Hematopoietic multipotent progenitor cell treated with erythropoietin and hydrocortisone succinate and interleukin-3 and kit ligand, for 6 days (in vitro differentiated cells): ENCODE measurements around the gene TMEM132D.

Experiments used
- DNase-seq: peaks from one replicate; pipeline ENCODE4 v3.0.0-alpha.2; 2015

TMEM132D gene

DNA sequence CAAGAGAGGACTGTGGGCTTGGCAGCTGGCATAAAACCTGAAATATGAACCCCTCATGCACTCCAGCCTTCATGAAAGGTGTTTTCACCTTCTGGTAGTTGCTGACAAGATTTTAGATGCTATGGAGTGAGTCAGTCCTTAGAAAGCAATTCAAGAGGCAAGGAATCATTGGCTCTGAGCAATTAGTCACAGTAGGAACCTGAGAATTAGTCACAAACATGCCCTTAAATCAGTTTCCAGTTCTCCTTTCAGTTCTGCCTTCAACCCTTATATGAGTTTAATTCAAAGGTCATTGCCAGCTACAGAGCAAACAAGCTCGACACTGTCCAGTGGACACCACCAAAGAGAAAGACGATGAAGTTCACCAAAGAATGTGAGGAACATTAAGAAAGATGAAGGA lies 578.3 kb downstream of the TMEM132D start:
- DNase-seq, result no peak

GRCh38 chr12:129312048-129312447 lies 591.8 kb downstream of the TMEM132D start:
- DNase-seq, result no peak

GRCh38 chr12:129310346-129310745 lies 593.5 kb downstream of the TMEM132D start:
- no peak for DNase-seq

DNA sequence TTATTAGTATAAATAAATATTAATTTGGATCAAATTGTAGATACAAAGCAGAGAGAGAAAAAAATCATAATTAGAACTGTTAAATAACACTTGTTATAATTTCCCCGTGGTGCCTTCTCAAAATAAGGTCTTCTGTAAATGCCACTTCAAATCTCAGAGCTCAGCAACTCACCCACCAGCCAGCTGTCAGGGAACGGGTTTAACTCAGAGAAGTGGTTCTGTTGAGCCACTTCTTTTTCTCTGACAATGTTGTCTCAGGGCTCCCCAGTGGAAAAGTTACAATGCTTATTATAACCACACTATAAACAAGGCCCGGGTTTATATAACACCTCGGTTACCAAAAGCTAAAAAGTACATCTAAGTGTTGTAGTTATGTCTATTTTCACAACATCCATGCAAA lies 598.0 kb downstream of the TMEM132D start:
- no peak for DNase-seq

DNA sequence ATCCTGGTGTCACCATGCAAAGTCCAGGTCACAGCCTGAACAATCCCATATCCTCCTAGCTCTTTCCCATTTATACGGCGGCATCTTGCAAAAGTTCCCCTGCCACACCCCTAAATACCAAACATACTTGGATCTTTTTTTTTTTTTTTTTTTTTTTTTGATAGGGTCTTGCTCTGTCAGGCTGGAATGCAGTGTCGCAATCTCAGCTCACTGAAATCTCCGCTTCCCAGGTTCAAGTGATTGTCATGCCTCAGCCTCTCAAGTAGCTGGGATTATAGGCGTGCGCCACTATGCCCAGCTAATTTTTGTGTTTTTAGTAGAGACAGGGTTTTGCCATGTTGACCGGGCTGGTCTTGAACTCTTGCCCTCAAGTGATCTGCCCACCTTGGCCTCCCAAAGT lies 599.3 kb downstream of the TMEM132D start:
- DNase-seq, result no peak

DNA sequence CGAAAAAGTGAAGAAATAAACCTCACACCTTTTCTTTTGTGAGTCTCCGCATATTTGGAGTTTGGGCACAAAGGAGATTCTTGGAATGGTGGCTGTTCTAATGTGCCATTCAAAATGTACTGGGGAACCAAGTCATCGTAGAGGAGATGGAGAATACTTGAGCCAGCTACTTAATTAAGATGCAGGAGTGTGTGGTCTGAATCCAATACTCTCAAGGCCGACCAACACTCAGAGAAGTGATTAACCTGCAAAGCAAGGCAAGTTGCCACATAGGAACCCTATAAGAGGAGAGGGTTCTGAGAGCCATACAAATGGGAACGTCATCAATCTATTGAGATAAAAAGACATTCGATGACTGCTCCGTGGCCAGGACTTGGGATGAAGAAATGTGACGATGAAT lies 603.8 kb downstream of the TMEM132D start:
- no peak for DNase-seq

- no peak for DNase-seq
Observed at GRCh38 chr12:129298921-129299320, 604.9 kb downstream of the TMEM132D start.

DNA sequence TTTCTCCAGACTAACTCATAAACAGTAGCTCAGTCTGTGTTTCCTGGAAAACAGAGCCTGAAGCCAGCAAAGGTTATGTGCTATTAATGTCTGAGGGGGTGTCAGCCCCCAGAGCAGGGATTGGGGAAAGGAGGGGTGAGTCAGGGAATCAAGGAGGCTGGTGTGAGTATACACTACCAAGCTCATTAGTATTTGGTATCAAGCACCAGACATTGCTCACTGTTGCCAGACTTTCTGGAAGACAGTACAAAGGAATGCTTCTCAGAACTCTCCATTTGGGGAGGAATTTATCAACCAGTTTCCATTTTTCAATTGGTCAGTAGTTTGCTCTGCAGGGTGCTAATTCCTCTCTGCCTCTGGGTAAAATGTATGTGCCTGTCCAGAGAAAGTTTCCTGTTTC lies 607.2 kb downstream of the TMEM132D start:
- DNase-seq, result no peak

DNA sequence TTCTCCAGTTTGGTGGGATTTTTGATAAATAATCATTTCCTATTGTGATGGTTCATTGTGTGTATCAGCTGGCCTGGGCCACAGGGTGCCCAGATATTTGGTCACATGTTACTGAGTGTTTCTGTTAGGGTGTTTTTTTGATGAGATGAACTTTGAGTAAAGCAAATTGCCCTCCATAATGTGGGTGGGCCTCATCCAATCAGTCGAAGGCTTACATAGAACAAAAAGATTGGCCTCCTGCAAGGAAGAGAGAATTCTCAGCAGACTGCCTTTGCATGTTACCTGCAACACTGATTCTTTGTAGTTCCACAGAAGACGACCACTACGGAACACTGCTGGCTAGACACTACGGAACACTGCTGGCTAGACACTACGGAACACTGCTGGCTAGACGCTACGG lies 609.0 kb downstream of the TMEM132D start:
- DNase-seq, result no peak

GRCh38 chr12:129279771-129280170 lies 624.1 kb downstream of the TMEM132D start:
- no peak for DNase-seq

DNA sequence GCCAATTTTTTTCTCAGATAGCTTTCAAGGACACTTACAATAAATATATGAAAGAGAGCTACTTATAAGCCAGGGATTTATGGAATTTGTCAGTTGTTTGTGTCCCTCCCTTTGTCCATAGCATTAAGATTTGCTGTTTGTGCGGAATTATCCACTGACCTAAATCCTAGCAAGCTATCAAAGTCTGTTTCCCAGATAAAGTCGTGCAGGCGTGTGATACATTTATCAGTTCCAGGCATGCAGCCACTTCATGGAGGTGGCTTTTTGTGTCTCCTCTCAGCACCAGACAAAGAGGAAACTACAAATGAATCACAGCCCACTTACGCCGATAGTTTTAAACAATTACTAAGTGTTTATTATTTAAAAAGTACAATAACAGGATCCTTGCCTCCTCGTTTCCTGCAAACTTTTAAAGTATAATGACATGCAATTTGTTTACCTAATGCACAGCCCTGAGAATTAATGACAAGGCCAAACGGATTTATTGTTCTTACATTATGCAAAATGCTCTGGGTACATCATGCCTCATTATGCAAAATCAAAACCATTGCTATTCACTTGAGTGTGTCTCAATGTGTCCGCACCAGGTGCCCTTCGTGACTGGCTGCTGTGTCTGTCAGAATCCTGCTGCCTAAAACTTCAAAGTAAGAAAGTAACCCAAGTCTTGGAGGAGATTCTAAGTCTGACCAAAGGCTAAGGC lies 627.3 kb downstream of the TMEM132D start:
- DNase-seq, result no peak

DNA sequence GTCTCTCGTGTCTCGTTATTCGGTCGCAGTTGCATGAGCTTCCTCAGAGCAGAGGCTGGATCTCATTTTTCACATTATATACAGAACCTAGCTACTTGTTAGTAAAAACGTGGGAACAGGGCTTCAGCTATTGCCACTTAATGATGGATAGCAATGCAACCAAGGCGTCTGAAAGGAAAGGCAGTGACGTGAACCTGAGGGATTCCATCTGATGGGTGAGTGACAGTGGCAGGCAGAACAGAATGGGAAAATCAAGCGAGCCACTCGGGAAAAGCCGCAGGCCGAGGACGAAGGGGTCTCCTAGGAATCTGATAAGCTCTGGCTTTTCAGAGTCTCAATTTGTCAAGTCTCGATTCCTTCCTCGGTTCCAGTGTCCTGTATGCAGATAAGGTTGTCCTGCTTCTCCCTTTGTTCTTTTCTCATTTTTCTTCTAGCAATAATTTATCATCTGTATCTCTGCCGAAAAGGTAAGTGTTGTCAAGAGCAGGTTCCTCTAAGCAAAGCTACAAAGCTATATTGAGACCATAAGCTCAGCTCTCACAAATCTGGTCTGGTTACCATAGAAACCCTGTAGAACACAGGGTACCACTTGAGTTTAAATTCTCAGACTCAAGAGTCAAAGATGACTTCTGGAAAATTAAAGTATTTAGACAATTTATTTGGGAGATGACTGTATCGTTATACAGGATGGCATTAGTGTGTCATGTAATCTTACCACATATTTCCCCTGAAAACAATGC lies 633.9 kb downstream of the TMEM132D start:
- no peak for DNase-seq

- DNase-seq, result no peak
Observed at GRCh38 chr12:129258781-129259318, 645.0 kb downstream of the TMEM132D start.

DNA sequence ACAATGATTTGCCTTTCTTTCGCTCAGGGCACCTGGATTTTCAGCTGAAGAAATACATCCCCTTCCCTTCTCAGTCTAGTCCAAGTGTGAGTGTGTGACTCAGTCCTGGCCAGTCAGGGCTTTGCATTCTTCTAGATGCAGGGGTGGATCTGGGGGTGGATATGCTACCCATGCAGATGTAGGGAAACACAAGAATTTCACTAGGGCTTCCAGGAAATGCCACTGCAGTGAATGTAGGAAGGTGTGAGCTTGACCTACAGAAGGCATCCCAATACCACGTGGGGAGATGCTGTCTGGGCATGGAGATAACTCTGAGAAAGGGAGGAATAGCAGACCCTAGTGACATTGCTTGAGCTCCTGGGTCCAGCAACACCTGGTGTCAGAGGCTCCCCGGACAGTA lies 646.3 kb downstream of the TMEM132D start:
- no peak for DNase-seq

- no peak for DNase-seq
Observed at GRCh38 chr12:129246630-129247029, 657.2 kb downstream of the TMEM132D start.

GRCh38 chr12:129245769-129246168 lies 658.1 kb downstream of the TMEM132D start:
- DNase-seq, result no peak

DNA sequence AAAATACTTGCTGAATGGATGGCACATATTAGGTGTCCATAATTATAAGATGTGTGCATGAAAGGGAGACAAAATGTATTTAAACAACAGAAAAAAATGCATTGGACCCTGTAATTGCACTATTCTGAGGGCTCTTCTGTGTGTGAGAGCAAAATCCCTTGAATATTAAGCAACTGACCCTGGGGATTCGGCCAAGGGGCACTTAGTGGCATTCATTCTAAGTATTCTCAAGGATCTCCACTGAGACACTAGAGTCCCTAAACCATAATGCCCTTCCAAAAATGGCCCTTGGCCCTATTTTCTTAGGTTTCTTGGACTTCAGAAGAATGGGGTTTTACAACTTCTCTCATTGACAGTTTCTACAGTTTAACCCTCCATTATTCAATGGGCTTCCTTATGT lies 662.0 kb downstream of the TMEM132D start:
- no peak for DNase-seq

GRCh38 chr12:129237881-129238280 lies 665.9 kb downstream of the TMEM132D start:
- no peak for DNase-seq

GRCh38 chr12:129234209-129234608 lies 669.6 kb downstream of the TMEM132D start:
- no peak for DNase-seq

DNA sequence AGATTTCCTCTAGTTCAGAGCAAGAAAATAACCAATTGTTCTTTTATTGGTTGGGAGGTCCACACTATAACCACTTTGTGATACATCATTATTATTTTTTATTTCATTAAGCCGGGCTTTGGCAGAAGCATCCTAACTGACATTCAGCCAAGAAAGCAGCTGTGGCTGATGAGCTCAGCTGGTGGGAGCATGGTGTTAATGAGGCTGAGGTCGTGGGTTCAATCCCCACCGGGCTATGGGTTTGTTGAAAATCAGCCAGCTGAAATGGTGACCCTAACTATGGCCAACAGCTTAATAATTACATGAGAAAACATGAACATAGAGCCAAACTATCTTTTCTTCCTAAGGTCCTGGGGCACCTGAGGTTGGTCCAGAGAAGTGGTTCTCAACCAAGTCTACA lies 672.3 kb downstream of the TMEM132D start:
- DNase-seq, result no peak

DNA sequence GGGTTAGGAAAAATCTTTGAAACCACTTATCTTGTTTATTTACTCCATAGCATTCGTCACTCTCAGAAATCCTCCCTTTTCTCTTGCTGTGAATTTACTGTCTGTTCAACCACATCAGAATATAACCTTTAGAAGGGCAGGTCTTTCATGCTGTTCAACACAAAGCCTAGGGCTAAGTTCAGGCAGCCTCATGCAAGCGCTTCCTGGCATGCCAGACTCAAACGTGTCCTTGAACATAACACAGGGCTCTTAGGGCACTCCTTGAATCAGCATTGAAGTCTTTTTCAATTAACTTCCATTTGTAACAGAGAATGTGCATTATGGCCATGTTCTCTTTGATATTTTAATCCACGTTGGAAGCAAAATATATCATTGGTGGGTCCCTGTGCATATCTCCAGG lies 672.8 kb downstream of the TMEM132D start:
- no peak for DNase-seq

DNA sequence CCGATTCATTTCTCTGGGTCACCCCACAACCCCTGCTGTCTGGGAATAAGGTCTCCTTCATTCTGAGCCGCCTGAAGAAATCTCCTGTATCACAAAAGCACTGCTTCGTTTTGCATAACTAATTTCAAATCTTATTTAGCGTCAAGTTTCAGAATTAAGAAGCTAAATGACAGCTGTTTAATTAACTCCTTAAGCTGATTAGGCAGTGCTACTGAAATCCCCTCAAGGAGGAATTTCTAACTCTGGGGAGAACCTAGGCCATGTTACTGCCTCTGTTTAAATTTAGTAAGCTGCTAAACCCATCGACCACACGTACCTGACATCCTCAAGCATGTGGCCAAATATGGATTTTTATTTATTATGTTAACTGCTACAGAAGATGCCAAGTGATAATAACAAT lies 677.0 kb downstream of the TMEM132D start:
- DNase-seq, result no peak

- no peak for DNase-seq
Observed at GRCh38 chr12:129226005-129226404, 677.8 kb downstream of the TMEM132D start.

GRCh38 chr12:129215556-129215955 lies 688.3 kb downstream of the TMEM132D start:
- DNase-seq, result no peak
